ENCODE data around the gene UNC13C. TPM values are rescaled to one million over a fixed set of nuclear protein-coding genes. Genes with fewer than 3 reads are reported as not detected.

The UNC13C gene
- total RNA-seq, 1 experiment from 2014 or later = not detected

- DNase-seq (ENCODE audit: low spot score) = no peak
Observed at GRCh38 chr15:54566654-54567053, 588.4 kb downstream of the UNC13C start.

- DNase-seq (ENCODE audit: low spot score) = no peak
Observed at GRCh38 chr15:54567408-54568035, 589.3 kb downstream of the UNC13C start.

GRCh38 chr15:54568381-54568780 lies 590.1 kb downstream of the UNC13C start:
- no peak for DNase-seq (ENCODE audit: low spot score)

- DNase-seq (ENCODE audit: low spot score) = no peak
Observed at GRCh38 chr15:54571576-54571975, 593.3 kb downstream of the UNC13C start.

GRCh38 chr15:54575586-54575985 lies 597.3 kb downstream of the UNC13C start:
- DNase-seq (ENCODE audit: low spot score) = no peak

DNA sequence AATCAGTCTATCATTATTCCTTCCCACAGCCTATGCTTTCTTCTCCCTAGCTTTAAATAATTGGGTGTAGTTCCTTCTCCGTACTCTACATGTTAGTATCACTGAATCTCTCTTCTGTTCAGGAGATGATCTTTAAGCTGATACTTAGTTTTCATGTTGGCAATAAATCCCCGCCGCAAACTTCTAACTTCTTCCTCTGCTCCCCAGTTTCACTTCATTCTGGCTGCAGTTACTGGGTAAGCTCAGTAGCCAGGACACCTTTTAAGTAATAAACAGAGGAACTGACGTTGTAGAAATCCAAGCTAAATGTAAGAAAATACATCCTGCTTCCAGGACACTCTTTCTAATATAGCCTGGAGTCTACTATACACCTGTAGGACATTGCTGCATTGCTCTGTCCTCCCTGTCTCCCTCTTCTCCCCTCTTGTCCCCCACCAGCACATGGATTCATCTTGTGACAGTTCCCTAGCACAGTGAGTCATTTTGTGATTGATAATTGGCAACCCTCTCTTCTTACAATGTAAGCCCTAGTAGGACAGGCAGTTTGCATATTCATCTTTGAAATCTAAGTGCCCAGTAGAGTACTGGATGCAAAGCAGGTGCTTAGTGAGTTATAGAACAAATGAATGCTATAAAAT lies 598.2 kb downstream of the UNC13C start:
- DNase-seq (ENCODE audit: low spot score) = no peak

- DNase-seq (ENCODE audit: low spot score) = no peak
Observed at GRCh38 chr15:54577476-54578250, 599.4 kb downstream of the UNC13C start.

DNA sequence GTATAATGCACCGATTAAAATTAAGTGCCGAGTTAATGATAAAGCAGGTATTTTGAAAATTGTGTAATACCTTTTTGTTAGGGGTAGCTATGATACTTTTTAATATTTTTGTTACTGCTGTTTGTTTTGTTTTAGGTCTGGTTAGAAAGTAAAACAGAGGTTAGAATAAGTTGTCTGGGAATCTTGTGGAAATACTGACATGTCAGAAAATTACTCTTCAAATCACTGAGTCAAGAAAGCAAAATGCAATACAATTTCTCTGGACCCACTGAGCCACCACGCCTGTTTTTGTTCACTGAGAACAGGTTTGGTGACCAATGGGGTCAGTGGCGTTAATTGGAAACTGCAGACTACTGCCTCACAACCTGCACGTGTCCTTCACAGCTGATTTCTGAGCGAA lies 601.6 kb downstream of the UNC13C start:
- DNase-seq (ENCODE audit: low spot score) = no peak

DNA sequence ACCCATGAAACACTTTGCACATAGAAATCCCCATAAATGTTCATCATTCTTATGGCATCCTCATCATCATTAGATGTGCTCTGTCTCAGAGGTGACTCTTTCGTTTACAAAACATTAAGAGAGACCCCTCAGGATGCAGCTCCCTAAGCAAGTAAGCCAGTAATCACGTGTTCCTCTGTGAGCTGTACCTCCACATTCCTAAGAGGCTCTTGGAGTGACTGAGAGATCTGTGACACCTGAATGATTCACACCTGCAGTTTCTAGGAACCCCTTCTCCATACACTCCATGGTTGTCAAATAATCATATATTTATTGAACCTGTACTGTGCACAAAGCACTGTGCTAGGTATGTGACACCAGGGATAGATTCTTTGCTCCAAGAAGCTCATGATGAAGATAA lies 602.4 kb downstream of the UNC13C start:
- no peak for DNase-seq (ENCODE audit: low spot score)

- no peak for DNase-seq (ENCODE audit: low spot score)
Observed at GRCh38 chr15:54582863-54583643, 604.8 kb downstream of the UNC13C start.

- no peak for DNase-seq (ENCODE audit: low spot score)
Observed at GRCh38 chr15:54585063-54585462, 606.8 kb downstream of the UNC13C start.

GRCh38 chr15:54594115-54594514 lies 615.9 kb downstream of the UNC13C start:
- DNase-seq (ENCODE audit: low spot score) = no peak

DNA sequence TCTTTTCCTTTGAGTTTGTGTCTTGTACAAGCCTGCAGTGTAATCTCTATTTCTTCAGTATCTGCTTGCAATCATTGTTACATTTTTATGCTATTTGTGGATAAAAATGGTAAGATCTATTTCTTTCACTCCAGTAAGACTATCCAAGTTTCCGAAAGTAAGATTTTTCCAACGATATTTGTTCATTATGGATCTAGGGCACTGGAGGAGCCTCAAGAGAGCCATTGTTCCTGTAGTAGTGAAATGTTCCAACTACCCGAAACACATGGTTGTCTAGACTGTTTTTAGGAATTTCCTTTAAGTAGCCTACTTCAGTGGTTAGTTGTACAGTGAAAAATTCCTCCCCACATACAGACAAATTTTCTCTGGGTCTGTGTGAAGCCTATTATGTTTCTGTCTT lies 621.1 kb downstream of the UNC13C start:
- no peak for DNase-seq (ENCODE audit: low spot score)

DNA sequence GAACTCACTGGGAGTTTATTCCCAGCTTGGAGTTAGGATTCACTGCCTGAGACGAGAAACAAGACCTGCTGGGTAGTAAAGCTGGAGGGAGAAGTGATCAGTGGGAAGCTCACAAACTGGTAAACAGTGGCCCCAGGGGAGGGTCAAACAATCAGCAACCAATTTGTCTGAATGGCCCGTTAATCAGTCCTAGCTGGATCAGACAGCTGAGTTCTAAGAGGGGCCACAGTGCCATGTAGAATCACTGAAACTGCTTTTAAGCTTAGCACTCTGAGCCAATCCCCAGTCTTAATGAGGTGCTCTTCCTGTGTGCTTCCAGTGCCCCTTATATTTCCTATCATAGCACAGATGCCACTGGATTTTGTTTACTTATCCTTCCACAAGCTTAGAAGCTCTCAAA lies 626.8 kb downstream of the UNC13C start:
- no peak for DNase-seq (ENCODE audit: low spot score)

GRCh38 chr15:54605556-54605955 lies 627.3 kb downstream of the UNC13C start:
- no peak for DNase-seq (ENCODE audit: low spot score)

- no peak for DNase-seq (ENCODE audit: low spot score)
Observed at GRCh38 chr15:54608876-54609835, 630.9 kb downstream of the UNC13C start.

- no peak for DNase-seq (ENCODE audit: low spot score)
Observed at GRCh38 chr15:54618120-54618519, 639.9 kb downstream of the UNC13C start.

DNA sequence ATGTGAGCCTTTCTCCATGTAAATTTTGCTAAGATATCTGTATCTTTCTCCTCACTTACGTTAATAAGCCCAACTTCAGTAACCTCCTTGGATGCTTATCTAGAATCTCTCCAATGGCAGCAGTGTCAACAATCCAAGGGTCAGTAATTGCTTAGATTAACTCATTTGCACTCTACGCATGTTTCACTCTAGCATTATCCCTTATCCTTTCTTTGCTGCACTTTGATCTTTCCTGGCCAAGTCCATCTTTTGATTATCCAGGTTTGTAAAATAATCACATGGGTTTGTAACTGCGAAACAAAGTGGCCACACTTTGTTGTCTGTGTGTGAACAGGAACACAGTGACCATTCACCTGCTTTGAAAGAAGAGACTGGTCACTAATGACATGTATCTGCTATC lies 640.9 kb downstream of the UNC13C start:
- no peak for DNase-seq (ENCODE audit: low spot score)

- no peak for DNase-seq (ENCODE audit: low spot score)
Observed at GRCh38 chr15:54620916-54621315, 642.7 kb downstream of the UNC13C start.

DNA sequence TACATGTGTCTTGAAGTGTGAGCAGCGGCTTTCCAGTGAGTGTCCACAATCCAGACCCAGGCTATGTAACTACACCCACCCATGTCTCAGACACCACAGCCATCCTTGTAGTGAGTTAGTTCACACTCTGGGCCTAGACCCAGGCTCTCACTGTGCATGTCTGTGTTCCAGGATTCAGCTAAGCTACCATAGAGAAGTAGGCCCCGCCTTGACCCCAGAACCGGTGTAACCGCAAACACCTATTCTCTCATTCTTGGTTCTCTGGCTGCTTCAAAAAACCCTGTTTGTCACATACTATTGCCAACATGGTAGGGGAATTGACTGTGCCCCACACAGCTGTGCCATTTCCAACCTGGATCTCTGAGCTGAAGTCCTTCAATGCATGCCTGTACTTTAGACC lies 657.9 kb downstream of the UNC13C start:
- DNase-seq (ENCODE audit: low spot score) = no peak

DNA sequence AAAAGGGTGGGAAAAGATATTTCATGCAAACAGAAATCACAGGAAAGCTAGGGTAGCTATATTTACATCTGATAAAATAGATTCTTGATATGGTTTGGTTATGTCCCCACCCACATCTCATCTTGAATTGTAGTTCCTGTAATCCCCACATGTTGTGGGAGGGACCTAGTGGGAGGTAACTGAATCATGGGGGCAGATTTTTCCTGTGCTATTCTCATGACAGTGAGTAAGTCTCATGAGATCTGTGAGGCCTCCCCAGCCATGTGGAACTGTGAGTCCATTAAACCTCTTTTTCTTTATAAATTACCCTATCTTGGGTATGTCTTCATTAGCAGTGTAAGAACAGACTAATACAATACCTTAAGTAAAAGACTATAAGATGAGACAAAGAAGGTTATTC lies 660.4 kb downstream of the UNC13C start:
- no peak for DNase-seq (ENCODE audit: low spot score)

All from H4 (cell line).